OCI-LY7 (cell line): Measurements from ENCODE around the gene FHIT.

ENCODE experiments used
- CTCF ChIP-seq: fragments of 200-600 bp; sonication (generic); conservative IDR thresholded peaks from 2 replicates; pipeline ENCODE4 v1.5.1; 2014; ENCODE audit warnings: mild to moderate bottlenecking, antibody characterized with exemption, low read length, moderate library complexity, mixed read lengths
- EZH2phosphoT487 ChIP-seq: fragments of 200-600 bp; sonication (generic); IDR thresholded peaks from 2 replicates; pipeline ENCODE4 v1.6.1; 2018; ENCODE audit warnings: low read depth, borderline replicate concordance, mild to moderate bottlenecking, mixed run types, antibody characterized with exemption, low read length, moderate library complexity, mixed read lengths

- TF ChIP-seq CTCF (no peak), EZH2phosphoT487 (no peak)
These were observed 1091.0 kb downstream of the FHIT start for GRCh38 chr3:60160111-60160821.
